Epidermal melanocyte (primary cell): ENCODE data around the gene PCNX2.
A peak's percentile ranks its signal among the peaks of the same experiment; 100 is the strongest.
"Not testable (repeated sequence)": the region's sequence is repeated elsewhere in the genome, so short reads cannot be mapped to it uniquely, and the experiment has no call there.

Experiments used
- DNase-seq: peaks from one replicate; pipeline ENCODE4 v3.0.0; 2011; ENCODE audit warnings: low spot score; ENCODE audit not compliant: insufficient read length

PCNX2 gene

DNA sequence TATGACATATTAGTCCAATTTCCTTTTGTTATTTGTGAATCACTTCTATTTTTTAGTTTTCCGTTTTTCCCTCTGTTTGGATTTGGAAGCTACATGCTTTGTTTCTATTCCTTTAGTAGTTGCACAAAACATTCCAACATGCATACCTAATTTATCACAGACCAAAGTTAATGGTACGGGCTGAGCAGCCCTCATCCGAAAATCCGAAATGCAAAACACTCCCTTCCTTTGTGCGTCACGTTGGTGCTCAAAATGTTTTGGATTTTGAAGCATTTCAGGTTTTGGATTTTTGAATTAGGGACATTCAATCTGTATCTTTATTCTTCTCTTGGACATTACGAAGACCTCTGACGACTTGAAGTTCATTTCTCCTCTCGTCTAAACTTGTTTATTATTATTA is 124.8 kb downstream of the PCNX2 start:
- no peak for DNase-seq

DNA sequence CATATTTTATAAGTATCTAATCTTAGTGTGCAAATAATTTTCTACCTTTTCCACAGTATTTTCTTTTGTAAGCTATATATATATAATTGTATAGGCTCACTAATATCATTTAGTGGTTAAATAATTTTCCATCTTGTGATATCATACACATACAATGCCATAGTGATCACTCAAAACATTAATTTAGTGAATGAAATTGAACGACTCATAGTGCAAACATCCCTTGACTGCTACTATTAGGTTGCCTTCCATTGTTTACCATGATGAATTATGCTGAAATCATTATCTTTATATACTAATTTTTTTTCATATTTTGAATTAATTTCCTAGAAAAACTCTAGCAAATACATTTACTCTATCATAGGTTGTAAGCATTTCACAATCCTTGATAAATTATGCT is 127.1 kb downstream of the PCNX2 start:
- no peak for DNase-seq

DNA sequence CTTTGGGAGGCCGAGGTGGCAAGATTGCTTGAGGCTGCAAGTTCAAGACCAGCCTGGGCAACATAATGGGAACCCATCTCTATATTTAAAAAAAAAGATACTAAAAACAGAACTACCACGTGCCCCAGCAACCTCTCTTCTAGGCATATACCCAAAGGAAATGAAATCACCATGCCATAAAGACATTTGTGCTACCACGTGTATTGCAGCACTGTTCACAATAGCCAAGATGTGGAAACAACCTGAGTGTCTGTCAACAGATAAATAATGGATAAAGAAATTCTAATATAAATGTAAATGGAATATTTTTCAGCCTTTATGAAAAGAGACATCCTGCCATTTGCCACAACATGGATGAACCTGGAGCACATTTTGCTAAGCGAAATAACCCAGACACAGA is 128.6 kb downstream of the PCNX2 start:
- DNase-seq: no peak

DNA sequence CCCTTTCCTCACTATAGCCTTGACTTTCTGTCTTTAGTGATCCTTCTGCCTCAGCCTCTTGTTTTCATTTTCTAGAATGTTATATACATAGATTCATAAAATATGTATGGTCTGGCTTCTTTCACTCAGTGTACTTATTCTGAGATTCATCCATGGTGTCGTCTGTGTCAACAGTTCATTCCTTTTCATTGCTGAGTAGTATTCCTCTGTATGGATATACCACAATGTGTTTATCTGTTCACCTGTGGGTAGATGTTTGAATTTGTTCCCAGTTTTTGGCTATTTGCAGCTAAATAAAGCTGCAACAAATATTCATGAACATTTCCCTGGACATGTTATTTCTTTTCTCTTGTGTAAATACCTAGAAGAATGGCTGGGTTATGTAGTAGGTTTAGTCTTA is 131.8 kb downstream of the PCNX2 start:
- DNase-seq: no peak

DNA sequence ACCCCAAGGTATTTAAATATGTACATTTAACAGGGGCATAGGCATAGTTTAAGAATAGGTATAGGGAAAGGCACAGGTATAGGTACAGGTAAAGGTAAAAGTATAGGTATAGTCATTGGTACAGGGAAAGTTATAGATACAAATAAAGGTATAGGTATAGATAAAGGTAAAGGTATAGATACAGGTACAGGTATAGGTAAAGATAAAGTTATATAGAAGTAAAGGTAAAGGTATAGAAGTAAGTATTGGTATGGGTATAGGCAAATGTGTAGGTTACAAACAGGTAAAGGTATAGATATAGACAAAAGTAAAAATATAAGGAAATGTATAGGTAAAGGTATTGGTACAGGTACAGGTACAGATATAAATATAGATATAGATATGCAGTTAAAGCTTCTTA is 137.2 kb downstream of the PCNX2 start:
- DNase-seq: no peak

DNA sequence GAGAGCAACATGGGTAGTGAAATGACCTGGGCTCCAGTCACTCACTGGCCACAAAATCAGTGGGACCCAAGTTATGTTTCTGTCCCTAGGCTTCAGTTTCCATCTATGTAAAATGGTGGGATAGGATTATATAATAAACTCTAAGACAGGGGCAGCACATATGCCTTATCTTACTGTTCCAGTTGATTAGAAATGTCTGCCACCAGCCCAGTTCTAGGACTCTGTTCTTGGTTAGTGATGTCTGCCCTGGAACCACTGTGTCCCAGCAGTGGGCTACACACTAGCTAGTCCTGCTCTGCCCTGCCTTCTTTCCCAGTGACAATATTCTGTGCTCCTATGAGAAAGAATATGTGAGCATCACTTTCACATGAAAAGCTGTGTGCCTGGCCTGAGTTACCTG is 138.3 kb downstream of the PCNX2 start:
- DNase-seq: no peak

DNA sequence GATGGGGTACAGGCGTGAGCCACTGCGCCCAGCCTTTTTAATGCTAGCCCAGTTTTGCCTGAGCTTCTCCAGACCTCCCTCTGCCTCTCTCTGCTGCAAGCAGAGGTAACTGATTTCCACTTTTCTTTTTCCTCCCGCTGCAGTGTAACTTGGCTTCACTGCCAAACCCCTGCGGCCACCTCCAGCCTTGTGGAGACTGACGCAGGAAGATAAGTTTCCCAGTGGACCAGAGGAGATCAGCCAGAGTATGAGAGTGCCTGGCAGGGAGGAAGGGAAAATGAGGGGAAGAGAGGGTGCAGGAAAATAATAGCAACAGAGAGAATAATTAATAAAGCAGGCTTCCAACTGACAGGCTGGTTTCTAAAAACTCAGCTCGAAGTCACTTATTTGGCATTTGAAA is 143.7 kb downstream of the PCNX2 start:
- no peak for DNase-seq

DNA sequence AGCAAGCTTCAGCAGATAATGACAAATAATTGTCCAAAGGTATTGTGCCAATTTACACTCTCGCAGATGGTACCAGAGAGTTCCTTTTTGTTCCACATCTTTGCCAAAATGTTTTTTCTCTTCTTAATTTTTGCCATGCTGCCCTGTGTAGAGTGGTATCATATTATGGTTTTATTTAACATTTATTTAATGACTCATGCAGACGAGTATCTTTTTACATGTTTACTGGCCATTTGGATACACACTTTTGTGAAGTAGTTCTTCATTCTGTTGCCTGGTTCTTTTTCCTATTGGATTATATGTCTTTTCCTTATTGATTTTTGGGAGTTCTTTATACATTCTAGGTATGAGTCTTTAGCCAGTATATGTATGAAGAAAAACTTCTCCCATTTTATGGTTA is 151.1 kb downstream of the PCNX2 start:
- DNase-seq: no peak

DNA sequence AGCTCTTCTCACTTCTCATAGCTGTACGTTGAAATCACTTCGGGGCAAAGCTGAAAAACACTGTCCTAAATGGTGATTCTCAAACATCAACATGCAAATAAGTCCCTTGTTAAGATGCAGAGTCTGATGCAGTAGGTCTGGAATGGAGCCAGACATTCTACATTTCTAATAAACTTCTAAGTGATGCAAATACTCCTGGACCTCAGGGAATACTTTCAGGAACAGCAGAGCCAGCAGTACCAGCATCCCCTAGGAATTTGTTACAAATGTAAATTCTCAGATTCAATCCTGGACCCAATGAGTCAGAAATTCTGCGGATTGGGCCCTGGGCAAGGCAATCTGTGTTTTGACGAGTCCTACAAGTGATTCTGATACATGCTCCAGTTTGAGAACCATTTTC is 152.3 kb downstream of the PCNX2 start:
- no peak for DNase-seq

DNA sequence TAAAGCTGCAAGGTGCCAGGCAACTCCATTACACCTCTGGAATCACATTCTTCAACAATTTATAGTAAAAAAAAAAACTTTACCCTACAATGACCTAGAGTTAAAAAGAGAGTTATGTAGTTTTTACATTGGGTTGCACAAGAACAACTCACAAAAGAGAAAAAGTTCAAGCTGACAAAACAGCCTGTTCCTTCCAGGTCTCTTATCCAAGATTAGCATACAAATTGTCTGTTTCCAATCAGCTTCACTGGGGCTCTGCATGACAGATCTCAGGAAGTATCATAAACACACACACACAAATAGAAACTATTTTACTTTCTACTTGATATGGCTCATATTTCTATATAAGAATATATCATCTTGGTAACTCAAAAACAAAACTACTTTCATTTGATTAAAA is 154.6 kb downstream of the PCNX2 start:
- no peak for DNase-seq

DNA sequence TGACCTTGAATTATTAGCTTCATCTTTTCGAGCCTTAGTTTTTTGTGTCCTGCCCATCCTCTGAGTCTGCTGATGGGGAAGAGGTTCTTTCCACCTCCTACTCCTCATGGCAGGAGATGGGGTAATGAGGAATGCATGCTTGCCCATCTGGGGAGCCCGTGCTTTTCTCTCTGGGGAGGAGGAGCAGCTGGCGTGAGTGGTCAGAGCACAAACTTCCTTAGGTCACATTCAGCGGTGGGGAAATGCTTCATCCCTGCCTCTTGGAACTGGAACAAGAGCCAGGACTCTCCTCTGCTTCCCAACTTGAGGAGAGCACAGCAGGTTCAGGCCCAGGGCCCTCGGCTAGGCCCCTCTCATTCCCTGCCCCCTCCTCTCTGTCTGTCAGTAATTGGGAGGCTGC is 155.0 kb downstream of the PCNX2 start:
- no peak for DNase-seq

DNA sequence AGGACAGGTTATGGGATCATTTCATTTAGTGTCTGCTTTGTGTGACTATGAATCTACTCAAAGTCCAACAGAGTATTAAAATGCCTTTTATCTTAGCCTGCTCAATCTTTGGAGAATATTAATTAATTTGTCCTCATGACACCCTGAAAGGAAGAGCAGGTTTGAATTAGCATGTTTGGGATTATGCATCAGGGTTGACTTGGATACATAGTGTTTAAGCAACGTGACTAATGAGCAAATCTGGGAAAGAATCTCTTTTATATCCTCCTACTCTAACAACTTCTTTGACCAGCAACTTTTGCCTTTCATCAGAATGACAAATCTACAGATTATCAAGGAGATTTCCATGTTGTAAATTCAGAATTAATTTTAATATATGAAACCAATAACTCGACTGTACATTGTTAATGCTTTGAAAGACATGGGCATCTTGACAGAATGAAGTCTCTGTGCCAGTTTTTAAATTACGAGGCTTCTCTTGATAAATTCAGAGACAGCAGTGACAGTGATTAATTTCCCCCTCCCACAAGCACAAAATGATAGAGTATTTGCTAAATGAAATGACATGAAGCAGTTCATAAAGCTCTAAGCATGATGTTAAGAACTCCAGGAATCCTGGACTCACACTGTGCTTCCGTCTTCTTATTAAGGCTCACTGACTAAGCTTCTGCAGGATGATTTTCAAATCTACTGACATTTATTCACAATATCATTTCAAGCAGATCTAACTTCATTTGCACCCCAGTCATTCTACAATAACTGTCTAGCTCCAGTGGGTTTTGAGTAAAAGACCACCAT is 156.5 kb downstream of the PCNX2 start:
- no peak for DNase-seq

DNA sequence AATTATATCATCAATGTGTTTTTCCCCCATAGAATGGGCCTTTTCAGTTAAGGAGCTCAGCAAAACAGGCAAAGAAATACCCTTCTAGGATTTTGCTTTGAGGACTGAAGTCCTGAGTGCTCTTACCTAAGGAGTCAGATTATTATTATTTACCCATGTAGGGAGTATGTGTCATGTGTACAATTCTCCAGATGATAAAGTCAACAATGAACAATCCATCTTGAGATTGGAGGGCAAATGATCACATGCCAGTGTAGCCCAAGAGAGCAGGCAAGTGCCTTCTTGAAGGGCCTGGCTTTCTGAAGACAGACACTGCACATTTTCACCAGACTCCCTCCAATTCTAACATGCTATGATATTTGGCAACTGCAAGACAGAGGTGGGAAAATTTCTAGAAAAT is 159.7 kb downstream of the PCNX2 start:
- no peak for DNase-seq

DNA sequence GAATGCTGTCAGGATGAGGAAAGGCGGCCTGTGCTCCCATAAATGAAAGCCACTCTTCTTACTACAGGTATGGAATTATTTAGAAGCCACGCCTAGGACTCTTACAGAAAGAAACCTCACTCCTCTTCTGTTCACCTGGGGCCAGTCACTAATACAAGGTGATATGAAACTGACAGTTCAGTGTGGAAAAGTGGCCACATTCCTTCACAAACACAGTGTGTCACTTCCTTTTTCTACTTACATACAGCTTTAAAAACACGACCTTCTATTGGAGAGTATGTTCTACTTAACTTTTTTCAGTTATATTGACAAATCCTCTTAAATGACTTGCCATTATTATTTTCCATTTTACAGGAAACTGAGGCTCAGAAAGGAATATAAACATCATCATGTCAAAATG is 163.1 kb downstream of the PCNX2 start:
- no peak for DNase-seq

DNA sequence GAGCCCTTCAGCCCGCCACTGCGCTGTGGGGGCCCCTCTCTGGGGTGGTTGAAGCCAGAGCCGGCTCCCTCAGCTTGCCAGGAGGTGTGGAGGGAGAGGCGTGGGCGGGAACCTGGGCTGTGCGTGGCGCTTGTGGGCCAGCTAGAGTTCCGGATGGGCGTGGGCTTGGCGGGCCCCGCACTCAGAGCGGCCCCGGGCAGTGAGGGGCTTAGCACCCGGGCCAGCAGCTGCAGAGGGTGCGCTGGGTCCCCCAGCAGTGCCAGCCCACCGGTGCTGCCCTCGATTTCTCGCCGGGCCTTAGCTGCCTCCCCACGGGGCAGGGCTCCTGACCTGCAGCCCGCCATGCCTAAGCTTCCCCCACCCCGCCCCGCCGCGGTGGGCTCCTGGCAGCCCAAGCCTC is 166.5 kb downstream of the PCNX2 start:
- DNase-seq: not testable (repeated sequence)

DNA sequence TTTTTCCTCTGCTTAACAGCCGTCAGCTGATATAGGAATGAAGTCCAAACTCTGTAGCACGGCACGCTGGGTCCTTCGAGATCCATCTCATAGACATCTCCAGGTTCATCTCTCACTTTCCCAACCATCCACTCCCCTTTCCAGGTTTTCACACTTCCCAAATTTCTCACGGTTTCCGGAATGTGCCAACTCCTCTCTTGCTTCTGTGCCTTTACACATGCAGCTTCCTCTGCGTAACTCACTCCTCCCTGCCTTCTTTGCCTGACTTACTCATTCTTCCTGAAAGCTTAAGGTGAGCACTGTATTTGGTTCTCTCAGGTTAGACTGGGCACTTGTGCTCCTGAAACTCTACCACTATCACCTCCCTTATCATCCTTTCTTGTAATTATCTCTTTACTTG is 168.4 kb downstream of the PCNX2 start:
- DNase-seq: no peak

DNA sequence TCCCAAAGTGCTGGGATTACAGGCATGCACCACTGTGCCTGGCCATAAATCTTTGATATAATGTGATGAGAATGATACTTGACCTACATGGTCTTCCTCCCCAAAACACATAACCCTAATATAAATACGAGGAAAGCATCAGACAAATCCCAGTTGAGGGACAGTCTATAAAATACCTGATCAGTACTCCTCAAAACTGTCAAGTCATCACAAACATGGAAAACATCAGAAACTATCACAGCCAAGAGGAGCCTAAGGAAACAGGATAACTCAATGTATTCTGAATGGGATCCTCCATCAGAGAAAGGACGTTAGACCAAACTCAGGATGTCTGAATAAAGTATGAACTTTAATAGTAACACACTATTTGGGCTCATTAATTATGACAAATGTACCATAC is 172.7 kb downstream of the PCNX2 start:
- DNase-seq: no peak

DNA sequence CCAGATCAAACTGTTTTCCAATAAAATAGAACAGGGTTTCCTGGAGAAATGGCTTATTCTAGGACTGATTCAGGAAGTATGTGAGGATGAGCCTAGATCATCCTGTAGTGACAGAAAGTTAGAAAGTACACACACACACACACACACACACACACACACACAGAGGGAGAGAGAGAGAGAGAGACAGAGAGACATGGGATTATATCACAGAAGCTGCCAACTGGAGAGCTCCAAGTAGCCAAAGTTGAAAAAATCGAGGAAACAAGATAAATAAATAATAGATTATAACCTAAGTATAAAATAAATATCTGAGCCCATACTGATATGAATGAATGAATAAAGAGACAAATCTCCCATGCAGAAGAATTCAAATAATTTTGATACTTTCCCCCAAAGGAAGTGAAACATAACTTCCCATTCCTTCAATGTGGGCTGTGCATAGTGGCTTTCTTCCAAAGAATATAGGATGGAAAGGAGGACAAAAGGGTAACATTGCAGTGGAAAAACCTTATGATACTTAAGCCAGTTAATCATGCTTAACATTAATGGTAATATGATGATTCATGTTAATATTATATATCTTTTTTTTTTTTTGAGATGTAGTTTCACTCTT is 173.5 kb downstream of the PCNX2 start:
- no peak for DNase-seq

DNA sequence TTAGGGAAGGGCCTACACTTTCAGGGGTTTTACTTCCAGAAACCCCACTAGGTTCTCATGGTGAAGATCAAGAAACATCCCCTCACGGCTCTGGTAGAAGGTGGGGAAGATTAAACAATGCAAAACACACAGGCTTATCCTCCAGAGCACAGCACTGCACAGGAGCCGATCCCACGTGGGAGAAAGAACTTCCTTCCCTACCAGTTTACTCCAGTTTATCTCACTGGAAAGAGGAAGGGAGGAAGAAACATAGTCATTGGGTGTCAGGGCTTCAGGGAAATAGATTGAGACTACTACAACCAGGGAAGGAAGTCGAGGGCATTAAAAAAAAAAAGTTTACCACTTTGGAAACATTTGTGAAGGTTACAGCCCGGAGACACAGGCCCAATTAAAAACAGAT is 180.7 kb downstream of the PCNX2 start:
- no peak for DNase-seq

DNA sequence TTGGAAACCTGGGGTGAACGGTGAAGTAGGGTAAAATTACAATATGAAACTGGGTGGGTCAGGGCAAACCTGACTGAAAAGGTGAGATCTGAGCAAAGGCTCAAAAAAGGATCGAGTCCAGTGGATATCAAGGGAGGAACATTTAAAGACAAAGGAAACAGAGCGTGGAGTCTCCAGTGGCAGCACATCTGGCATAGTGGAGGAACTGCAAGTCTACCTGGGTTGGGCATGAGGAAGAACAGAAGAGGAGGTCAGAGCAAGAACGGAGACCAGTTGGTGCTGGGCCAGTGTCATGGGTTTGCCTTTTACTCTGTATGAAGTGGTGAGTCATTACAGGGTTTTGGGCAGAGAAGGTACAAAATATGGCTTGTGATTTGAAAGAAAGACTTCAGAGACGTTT is 181.4 kb downstream of the PCNX2 start:
- no peak for DNase-seq

DNA sequence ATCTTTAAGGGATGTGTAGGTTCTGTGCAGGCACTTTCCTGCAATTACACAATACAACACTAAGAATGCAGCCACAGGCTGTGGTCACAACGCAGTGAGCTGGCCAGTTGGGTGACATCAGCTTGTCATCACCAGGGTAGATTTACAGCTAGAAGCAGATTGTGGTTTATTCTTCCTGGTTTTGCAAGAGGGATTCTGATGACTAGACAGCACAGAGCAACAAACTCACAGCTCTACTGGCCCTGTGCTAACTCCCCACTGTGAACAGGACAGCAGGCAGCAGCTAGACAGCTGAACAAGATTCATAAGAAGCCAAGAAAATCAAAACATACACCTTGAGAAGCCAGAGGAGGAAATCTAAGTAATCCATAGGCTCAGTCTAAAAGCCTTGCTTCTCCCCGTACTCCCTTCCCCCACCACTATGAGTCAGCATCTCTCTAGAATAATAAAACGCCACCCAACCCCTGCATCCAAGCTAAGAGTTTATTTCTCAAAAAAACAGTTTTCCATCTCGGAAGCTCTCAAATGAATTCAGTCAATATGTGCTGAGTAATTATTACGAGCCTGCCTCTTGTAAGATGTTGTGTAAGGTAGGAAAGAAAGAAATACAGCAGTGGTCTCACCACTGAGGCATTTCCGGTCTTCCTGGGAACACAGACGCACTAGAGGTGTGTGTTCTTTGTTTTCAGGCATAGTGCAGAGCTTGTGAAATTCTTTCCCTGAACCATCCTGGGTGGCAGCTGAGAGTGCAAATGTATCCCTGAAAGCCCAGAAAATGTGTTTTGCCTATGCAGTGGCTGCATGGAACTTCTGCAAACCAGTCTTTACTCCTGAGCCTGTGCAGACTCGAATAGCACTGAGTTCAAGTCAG is 182.3 kb downstream of the PCNX2 start:
- peak; percentile 32 for DNase-seq
